Nephron progenitor cell (in vitro differentiated cells): ENCODE measurements around the gene SNAP29.
"Not testable (repeated sequence)": the region's sequence is repeated elsewhere in the genome, so short reads cannot be mapped to it uniquely, and the experiment has no call there.

ENCODE experiments used
- DNase-seq: peaks from one replicate; pipeline ENCODE4 v3.0.0; 2021
- H3K27ac Mint-ChIP-seq: 2 replicates; pipeline ENCODE4 v1.8.0; 2021; ENCODE audit warnings: mild to moderate bottlenecking, moderate library complexity, mixed read lengths
- H3K27me3 Mint-ChIP-seq: 2 replicates; pipeline ENCODE4 v1.8.0; 2021; ENCODE audit warnings: mild to moderate bottlenecking, low read depth, mixed read lengths; ENCODE audit not compliant: poor library complexity
- H3K36me3 Mint-ChIP-seq: 2 replicates; pipeline ENCODE4 v1.8.0; 2021; ENCODE audit warnings: low read depth, mixed read lengths
- H3K4me1 Mint-ChIP-seq: 2 replicates; pipeline ENCODE4 v1.8.0; 2021; ENCODE audit warnings: mixed read lengths
- H3K4me3 Mint-ChIP-seq: 2 replicates; pipeline ENCODE4 v1.8.0; 2021; ENCODE audit warnings: mild to moderate bottlenecking, moderate library complexity, mixed read lengths
- H3K9me3 Mint-ChIP-seq: 2 replicates; pipeline ENCODE4 v1.8.0; 2021; ENCODE audit warnings: mild to moderate bottlenecking, moderate library complexity, mixed read lengths
- CTCF ChIP-seq: fragments of 200-600 bp; sonication (generic); IDR thresholded peaks from 2 replicates; pipeline ENCODE4 v1.5.0; 2021; ENCODE audit warnings: antibody characterized with exemption

The SNAP29 gene

GRCh38 chr22:20890975-20891374 is 32.2 kb downstream of the SNAP29 start:
- Mint-ChIP-seq H3K4me1 (no peaks in the 10 kb centered on the region), H3K36me3 (peaks cover 24% of the 10 kb centered on the region), H3K27me3 (peaks cover 14% of the 10 kb centered on the region), H3K27ac (no peak overlapping the region), H3K4me3 (no peak overlapping the region), H3K9me3 (no peaks in the 10 kb centered on the region)
- no peak for TF ChIP-seq CTCF
- no peak for DNase-seq

- not testable (repeated sequence) for H3K27ac Mint-ChIP-seq, H3K4me3 Mint-ChIP-seq, H3K4me1 Mint-ChIP-seq, H3K9me3 Mint-ChIP-seq, H3K27me3 Mint-ChIP-seq, H3K36me3 Mint-ChIP-seq, DNase-seq
These were observed 38.9 kb downstream of the SNAP29 start for GRCh38 chr22:20897737-20898136.

DNA sequence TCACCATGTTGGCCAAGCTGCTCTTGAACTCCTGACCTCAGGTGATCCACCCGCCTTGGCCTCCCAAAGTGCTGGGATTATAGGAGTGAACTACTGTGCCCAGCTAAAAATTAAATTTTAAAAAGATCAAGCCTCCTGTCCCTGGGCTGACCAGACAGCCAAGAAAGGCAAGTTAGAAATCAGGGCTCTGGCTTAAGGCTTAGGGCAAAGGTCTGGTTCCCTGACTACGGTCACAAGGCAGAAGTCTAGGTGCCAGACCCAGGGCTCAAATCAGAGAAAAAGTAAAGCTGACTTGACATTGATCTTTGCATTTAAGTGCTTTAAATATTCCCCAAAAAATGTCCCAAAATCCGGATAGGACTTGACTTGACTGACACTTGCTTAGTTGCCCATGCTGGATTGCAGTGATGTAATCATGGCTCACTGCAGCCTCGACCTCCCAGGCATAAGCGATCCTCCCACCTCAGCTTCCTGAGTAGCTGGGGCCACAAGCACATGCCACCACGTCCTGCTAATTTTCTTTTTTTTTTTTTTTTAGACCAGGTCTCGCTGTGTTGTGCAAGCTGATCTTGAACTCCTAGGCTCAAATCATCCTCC is 41.1 kb downstream of the SNAP29 start:
- DNase-seq = no peak
- Mint-ChIP-seq H3K36me3 (no peaks in the 10 kb centered on the region), H3K27ac (no peak overlapping the region), H3K9me3 (peaks cover 7% of the 10 kb centered on the region), H3K4me3 (no peak overlapping the region), H3K27me3 (peaks cover 5% of the 10 kb centered on the region), H3K4me1 (no peaks in the 10 kb centered on the region)
- TF ChIP-seq CTCF = no peak

- peaks cover 15% of the 10 kb centered on the region for H3K27me3 Mint-ChIP-seq
- H3K36me3 Mint-ChIP-seq, H3K4me3 Mint-ChIP-seq: not testable (repeated sequence)
These were observed 42.6 kb downstream of the SNAP29 start for GRCh38 chr22:20901093-20902033.

GRCh38 chr22:20903093-20903492 is 44.3 kb downstream of the SNAP29 start:
- no peak overlapping the region for H3K27ac Mint-ChIP-seq
- DNase-seq = no peak
- peaks cover 10% of the 10 kb centered on the region for H3K4me1 Mint-ChIP-seq
- no peak for TF ChIP-seq CTCF
- no peaks in the 10 kb centered on the region for H3K36me3 Mint-ChIP-seq
- H3K9me3 Mint-ChIP-seq = peaks cover 4% of the 10 kb centered on the region
- H3K4me3 Mint-ChIP-seq = no peak overlapping the region
- peaks cover 21% of the 10 kb centered on the region for H3K27me3 Mint-ChIP-seq

More at GRCh38 chr22:20901093-20902033, 42.6 kb downstream of the SNAP29 start:
- not testable (repeated sequence) for H3K27ac Mint-ChIP-seq, H3K9me3 Mint-ChIP-seq, H3K4me1 Mint-ChIP-seq, DNase-seq

DNA sequence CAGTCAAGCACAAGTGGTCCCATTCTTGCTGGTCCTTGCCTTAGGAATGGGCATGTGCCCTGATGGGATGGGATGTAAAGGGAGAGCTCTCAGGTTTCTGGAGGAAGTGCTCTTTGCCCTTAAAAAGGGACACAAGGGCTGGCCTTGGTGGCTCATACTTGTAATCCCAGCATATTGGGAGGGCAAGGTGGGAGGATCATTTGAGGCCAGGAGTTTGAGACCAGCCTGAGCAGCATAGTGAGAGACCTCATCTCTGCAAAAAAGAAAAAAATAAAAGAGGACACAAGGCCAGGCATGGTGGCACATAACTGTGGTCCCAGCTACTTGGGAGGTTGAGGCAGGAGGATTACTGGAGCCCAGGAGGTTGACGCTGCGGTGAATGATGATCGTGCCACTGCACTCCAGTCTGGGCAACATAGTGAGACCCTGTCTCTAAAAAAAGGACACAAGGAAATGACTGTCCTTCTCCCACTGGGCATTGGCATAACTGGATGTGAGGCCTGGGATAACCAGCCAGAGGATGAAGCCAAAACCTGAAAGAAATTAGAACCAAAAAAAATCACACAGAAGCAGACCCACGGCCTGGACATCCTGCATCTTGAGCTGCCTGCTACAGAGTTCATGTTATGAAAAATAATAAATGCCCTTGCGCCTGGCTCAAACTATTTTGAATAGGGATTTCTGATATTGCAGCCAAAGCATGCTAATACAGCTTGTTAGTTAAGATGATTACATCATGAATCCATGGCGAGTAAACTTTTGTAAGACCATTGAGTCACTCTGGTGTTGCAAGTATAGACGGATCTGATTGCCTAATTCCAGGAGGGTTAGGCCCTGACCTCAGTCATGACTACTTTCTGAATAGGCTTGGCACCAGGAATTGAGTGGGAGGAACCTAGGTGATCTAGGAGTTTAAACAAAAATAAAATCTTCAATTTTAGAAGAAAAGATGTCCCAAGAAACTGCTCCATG is 45.5 kb downstream of the SNAP29 start:
- Mint-ChIP-seq H3K27ac (no peak overlapping the region), H3K9me3 (peaks cover 4% of the 10 kb centered on the region), H3K36me3 (no peaks in the 10 kb centered on the region), H3K4me1 (peaks cover 10% of the 10 kb centered on the region), H3K27me3 (peaks cover 21% of the 10 kb centered on the region), H3K4me3 (no peak overlapping the region)
- no peak for DNase-seq
- no peak for TF ChIP-seq CTCF
